GM12874 (cell line): ENCODE results near the gene S1PR1.

ENCODE experiments used
- CTCF ChIP-seq: IDR thresholded peaks from 2 replicates; pipeline ENCODE4 v1.5.1; 2011; ENCODE audit warnings: low read depth, mild to moderate bottlenecking, control low read depth, low read length, moderate library complexity; ENCODE audit not compliant: insufficient read depth

S1PR1 gene

DNA sequence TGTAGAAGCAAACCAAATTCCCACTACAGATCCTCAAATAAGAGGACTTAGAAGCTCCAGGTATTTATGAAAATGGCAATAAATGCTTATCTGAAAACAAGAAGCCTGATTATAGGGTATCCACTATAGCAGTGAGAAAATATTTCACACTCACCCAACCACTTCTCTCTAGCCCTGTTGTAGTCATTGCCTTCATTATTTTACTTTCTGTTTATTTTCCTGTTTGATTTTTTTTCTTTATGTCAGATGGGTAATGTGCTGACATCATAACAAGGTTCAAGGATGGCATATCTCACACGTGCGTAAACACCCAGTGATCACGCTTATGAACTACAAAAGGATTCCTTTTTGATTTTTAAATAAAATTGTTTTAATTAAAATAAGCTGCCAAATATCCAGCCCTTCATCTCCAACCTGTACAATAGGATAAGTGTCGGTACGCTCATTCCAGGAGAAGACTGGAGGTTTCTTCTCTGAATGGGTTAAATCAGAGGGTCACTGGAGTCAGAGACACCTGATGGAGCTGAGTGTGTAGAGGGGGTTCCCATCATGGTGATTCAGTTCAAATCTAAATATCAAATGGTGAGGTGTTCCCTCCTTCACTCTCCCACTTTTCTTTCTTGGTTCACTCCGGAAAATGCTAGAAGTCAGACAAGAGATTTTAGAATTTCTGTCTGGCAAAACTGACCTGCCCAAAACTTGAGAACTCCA, 8.2 kb upstream of the S1PR1 start:
- no peak for TF ChIP-seq CTCF

GRCh38 chr1:101233495-101233894, 3.3 kb upstream of the S1PR1 start:
- no peak for TF ChIP-seq CTCF

DNA sequence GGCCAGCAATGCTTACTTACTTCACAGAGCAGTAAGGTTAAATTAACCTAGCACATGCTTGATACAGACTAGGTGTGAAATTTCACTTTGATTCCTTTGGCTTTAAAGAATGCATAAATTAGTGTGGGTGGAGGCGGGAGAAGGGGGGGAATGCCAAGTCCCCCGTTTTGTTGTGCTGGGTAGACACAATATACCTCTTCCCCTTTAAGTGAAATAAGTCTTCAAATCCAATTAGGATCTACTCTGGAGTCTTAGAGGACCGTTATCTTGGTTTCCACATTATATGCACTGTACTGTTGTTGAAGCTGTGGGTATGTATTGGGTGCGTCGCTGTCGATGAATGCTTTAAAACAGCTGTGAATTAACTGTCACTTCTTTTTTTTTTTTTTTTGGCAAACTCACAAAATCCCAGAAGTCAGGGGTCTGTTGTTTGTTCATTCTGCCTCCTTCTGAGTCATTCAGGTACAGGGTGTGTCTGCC, 1.6 kb upstream of the S1PR1 start:
- TF ChIP-seq CTCF: no peak

DNA sequence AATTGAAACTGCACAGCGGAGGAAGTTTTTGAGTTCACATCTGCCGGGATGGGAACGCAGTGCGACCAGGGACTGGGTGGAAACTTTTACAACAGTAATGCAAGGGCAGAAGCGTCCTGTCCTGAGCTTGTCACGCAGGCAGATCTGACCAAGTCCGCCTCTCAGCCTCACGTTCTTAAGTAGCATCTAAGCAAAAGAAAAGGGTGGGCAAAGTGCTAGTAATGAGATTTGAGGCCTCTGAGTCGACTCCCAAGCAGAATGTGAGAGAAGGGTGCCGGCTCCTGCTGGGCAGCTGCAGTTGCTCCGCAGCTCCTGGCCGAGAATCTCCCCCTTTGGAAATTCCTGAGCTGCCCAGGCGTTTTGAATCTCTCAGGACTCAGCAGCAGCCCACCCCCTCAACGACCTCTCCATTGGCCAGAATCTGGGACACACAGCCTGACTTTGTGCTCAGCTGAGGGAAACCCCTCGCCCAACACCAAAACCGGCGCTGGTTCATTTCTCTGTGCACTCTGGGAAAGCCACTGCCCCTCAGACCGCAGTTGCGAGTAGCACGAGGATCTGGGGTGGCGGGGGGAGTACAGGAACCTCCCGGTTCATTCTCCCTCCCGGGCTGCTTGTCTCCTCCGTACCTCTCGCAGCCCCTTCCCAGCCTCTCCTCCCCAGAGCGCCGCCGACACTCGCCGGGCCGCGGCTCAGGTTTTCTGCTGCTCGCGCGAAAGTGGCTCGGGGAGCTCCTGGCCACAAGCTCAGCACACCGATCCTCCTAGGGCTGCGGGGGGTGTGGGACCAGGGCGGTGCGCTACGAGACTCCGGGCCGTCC, 913 bp upstream of the S1PR1 start:
- no peak for TF ChIP-seq CTCF

DNA sequence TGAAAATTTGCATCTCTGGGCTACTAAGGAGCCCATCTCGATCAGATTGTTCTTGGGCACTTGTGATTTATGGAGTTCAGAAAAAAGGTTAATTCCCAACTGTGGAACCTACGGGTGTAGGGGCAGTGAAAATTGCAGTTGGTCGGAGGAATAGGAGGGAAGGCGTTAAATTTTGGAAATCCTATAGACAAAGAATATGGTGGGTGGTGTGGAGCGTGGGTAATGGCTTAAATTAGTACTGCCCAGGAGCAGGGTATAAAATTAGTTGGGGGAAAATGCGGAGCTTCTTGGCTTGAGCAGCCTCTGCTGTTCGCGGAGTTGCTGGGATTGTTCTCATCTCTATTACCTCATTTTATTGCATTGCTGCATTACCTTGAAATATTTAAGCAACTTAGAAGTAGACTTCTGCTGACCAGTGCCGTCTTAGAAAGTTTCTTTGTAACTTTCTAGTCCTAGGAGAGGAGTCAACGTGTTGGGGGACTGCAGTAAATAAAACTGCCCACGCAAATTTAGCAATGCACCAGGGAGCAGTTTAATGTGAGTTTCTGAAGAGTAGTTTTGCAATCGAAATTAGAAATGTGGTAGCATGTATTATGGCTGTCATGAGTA, 514 bp downstream of the S1PR1 start:
- no peak for TF ChIP-seq CTCF

GRCh38 chr1:101238031-101238628, 1.3 kb downstream of the S1PR1 start:
- no peak for TF ChIP-seq CTCF

DNA sequence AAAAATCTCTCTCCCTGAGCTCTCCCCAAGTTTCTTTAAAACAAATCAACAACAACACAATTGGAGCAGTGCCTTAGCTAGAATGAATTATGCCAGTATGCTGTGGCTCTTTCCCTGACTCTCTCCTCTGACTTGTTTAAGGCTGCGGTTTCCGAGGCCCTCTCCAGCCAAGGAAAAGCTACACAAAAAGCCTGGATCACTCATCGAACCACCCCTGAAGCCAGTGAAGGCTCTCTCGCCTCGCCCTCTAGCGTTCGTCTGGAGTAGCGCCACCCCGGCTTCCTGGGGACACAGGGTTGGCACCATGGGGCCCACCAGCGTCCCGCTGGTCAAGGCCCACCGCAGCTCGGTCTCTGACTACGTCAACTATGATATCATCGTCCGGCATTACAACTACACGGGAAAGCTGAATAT, 1.9 kb downstream of the S1PR1 start:
- peak; percentile 95 for TF ChIP-seq CTCF
